NK-92 (cell line): ENCODE data around the gene KRIT1.
A peak's percentile ranks its signal among the peaks of the same experiment; 100 is the strongest.
"Not testable (repeated sequence)": the region's sequence is repeated elsewhere in the genome, so short reads cannot be mapped to it uniquely, and the experiment has no call there.

Experiments
- DNase-seq: peaks from one replicate; lab custom pipeline; 2025; ENCODE audit not compliant: unreplicated experiment; lab: John Stamatoyannopoulos, UW

Gene KRIT1

DNA sequence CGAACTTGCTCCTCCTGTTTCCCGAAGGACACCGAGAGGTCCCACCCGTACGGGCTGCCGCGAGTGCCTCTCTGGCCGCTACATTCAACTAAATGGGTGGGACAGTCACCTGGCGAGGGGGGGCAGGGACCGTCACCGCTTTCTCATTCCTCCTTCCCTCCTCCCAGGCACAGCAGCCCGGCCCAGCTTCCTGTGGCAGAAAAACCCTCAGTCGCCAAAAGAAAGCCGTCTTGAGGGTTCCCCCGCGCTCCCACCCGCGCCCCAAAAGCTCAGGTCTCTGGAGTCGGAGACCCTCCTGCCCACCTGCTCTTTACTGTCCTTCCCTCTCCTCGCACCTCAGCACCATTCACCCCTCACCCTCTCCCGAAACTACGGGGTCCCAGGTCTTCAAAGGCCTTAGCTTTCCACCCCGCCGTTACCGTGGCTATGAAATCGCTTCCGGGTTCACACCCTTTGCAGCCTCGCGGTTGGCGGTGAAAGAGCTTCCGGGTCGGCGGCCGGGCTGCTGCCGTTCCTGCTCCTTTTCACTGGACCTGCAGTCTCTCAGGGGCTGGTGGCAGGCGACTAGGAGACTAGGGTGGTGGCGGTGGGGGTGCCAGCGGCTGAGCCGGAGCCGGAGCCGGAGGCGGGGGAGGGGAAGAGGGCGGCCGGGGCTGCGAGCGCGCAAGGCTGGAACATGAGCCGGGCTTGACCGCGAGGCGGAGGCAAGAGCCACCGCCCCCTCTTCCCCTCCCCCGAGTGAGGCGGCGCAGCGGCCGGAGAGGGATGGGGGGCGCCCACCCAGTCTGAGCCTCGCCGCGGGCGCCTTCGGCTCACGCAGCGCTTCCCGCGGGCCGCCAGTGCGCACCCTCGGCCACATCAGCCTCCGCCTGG is at the start of gene KRIT1, which contains the start of gene ANKIB1:
Gene KRIT1 (minus strand): TSS at position 428 of the 873 bp plus-strand sequence. CDS start 3,779 bp downstream, outside the sequence.
Gene ANKIB1 (plus strand): TSS at position 488 of the 873 bp plus-strand sequence. CDS start 49,005 bp downstream, outside the sequence.
- DNase-seq, result peak; percentile 11

GRCh38 chr7:92295391-92295790 is 49.7 kb upstream of the KRIT1 start:
- DNase-seq, result no peak

DNA sequence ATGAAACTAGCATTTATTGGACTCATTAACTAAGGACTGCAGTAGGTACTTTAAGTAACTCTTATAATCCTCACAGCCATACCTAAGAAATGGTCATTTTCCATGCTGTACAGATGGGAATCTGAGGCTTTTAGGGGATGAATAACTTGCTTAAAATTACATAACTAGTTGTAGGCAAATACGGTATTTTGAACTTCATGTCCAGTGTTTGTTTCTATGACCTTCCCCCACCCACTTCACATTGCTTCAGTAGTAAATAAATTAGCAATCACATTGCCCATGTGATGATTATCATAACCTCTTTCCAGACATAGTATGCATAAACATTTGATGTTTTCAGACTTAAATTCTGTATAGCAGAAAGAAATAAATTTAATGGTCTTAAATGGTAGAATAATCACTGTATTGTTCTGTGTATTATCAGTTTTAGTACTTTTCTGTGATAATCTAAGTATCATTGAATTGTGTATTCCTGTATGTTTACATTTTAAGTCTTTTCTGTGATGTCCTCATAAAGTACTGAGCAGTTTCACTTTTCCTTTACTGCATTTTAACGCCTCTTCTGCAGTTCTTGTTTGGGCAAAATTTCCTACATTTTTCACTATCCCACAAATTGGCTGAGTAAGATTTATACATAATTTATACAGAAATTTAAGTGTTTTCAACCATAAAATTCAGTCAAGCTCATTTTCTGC is 48.3 kb upstream of the KRIT1 start:
- no peak for DNase-seq

DNA sequence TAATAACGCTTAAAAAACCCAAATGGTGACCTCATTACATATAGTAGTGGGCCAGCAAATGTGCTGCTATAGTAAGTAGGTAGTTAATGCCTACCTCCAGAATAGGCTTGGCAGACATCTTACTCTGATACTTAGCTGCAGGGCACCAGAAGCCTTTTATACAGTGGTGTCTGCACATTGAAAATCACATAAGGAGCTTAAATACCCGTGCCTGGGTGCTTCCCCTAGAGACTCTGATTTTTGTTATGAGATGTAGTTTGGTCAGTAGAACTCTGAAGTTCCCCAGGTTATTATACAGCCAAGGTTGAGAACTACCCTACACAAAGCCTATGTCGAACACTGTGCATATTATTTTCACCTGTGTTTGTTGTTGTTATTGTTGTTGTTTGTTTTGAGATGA is 47.3 kb upstream of the KRIT1 start:
- DNase-seq, result no peak

DNA sequence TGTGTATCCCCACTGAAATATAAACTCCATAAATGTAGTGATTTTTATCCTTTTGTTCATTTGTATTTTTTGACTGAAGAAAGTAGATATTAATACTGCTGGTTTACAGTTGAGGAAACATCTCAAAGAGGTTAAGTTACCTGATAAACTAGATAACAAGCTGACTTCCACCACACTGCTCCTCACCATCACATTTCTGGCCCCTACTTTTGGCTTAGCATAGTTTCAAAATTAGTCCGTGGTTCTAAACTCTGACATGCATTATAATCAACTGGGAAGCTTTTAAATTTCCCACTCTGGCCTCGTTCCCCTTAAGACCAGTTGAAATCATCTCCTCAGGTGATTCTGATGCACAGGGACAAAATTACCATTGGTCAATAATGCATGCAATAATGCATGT is 43.6 kb upstream of the KRIT1 start:
- no peak for DNase-seq

GRCh38 chr7:92282930-92283329 is 37.2 kb upstream of the KRIT1 start:
- DNase-seq, result no peak

DNA sequence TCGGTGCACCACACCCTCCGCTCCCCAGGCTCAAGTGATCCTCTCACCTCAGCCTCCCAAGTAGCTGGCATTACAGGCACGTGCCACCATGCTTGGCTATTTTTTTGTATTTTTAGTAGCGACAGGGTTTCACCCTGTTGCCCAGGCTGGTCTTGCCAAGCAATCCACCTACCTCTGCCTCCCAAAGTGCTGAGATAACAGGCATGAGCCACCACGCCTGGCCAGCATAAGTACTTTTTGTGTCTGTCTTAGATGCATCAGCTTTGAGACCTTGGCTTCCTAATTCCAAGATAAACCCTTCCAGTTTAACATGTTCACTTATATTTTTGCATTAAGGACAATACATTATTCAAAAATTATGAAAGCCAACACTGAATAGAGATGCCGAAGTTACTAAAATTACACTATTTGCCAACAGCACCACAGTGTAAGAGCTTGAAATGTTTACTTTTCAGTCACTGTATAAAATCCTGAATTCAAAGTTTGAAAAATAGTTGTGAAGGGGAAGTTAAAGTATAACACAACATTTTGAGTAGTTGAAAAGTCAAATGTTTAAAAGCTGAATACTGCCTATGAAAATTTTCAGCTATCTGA is 36.6 kb upstream of the KRIT1 start:
- DNase-seq, result no peak

GRCh38 chr7:92281031-92281430 is 35.3 kb upstream of the KRIT1 start:
- DNase-seq, result no peak

DNA sequence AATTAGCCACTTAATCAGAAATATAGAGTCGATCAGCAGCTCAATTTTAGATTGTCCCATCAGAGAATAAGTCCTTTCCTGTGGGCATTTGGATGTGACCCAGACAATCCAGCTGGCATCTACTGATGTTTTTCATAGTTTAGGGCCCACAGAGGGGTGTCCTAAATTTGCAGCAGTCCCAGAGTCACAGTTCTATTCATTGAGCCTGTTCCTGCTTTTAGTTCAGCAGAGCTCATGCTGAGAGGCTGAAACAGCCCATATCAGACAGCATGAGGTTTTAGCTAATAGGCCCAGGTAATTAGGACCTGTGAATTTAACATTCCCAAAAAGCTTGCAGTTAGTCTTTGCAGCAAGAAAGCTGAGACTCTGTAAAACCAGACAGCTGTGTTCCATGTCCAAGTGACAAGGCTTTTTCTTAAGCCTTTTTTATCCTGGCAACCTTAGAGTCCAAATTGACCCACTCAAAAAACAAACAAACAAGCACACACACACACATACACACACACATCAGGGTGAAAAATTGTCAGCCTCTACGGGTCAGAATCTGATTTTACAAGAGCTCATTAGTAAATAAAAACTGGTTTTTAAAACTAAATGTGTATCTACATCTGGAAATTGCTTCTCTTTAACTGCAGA is 33.8 kb upstream of the KRIT1 start:
- no peak for DNase-seq

DNA sequence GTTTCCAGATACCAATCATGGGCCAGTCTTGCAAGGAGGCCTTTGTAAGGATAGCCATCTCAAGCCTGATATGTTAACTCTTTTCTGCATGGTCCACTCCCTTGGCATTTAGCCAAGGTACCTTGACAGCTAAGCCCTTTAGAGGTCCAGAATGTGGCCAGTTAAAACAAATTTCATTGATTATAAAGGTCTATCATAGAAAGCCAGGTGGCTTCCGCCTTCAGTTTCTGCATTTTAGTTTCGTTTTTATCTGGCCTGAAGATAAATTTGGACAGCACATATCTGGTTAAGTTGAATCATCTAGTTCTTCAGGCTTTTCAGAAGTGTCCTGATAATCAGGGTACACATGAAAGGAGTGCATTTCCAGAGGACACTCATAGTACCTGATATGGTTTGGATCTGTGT is 30.7 kb upstream of the KRIT1 start:
- no peak for DNase-seq

- no peak for DNase-seq
These were observed 29.6 kb upstream of the KRIT1 start for GRCh38 chr7:92275327-92275726.

- DNase-seq, result no peak
These were observed 23.2 kb upstream of the KRIT1 start for GRCh38 chr7:92268921-92269320.

GRCh38 chr7:92266415-92267241 is 20.9 kb upstream of the KRIT1 start:
- DNase-seq, result no peak

DNA sequence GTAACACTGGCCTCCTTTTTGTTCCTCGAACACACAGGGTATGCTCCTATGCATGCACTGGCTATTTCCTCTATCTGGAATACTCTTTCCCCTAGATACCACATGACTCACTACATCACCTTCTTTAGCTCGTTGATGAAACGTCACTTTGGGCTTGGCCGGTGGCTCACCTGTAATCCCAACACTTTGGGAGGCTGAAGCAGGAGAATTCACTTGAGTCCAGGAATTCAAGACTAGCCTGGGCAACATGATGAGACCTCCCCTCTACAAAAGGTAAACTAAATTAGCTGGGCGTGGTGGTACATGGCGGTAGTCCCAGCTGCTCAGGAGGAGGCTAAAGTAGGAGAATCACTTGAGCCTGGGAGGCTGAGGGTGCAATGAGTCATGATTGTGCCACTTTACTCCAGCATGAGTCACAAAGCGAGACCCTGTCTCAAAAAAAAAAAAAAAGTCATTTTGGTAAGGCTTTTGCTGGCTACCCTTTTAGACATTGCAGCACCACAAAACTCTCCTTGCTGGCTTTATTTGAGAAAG is 14.6 kb upstream of the KRIT1 start:
- no peak for DNase-seq

- no peak for DNase-seq
These were observed 14.0 kb upstream of the KRIT1 start for GRCh38 chr7:92259610-92260247.

DNA sequence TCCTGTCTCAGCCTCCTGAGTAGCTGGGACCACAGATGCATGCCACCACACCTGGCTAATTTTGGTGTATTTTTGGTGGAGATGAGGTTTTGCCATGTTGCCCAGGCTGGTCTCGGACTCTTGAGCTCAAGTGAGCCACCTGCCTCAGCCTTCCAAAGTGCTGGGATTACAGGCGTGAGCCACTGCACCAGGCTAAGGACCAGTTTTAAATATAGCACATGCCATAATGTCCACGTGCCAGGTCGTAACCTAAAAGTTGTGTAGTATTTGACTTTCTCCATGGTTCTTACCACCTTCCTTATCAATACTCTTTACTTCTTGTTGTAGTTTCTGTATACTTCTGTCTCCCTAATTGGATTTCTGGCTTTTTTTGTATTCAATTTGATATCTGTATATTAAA is 13.3 kb upstream of the KRIT1 start:
- no peak for DNase-seq

DNA sequence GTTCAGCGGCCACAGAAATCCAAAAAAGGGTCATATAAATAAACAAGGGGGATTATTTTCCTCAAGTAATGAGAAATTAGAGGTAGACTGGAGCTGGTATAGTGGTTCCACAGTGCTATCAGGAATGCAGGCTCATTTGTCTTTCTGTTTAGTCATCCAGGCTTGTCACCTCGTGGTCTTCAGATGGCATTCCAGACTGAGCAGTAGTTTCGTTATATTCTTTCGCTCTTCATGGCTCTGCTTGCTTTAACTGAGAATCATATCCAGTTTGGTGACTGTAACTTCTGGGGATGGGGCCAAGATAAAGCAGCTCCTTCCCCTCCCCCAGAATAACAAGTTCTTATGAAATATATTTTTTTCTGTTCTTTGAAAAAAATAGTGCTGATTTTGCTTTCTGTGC is 9.6 kb upstream of the KRIT1 start:
- DNase-seq, result no peak

DNA sequence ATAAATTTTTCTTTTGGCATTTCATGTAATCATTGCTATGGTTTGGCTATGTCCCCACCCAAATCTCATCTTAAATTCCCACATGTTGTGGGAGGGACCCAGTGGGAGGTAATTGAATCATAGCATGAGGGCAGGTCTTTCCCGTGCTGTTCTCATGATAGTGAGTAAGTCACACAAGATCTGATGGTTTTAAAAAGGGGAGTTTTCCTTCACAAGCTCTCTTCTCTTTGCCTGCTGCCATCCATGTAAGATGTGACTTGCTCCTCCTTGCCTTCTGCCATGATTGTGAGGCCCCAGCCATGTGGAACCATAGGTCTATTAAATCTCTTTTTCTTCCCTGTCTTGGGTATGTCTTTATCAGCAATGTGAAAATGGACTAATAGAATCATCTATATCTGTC is 9.1 kb upstream of the KRIT1 start:
- DNase-seq, result not testable (repeated sequence)

- no peak for DNase-seq
These were observed 7.5 kb upstream of the KRIT1 start for GRCh38 chr7:92253251-92253650.

- no peak for DNase-seq
These were observed 5.5 kb upstream of the KRIT1 start for GRCh38 chr7:92251181-92251580.
